SIG-M5 treated with dmso at 0.1 percent for 504 hours (cell line): ENCODE data around the gene LUZP2.
A peak's percentile ranks its signal among the peaks of the same experiment; 100 is the strongest.

Source experiments
- DNase-seq: peaks from one replicate; lab custom pipeline; 2025; ENCODE audit not compliant: unreplicated experiment; lab: John Stamatoyannopoulos, UW

LUZP2 gene

DNA sequence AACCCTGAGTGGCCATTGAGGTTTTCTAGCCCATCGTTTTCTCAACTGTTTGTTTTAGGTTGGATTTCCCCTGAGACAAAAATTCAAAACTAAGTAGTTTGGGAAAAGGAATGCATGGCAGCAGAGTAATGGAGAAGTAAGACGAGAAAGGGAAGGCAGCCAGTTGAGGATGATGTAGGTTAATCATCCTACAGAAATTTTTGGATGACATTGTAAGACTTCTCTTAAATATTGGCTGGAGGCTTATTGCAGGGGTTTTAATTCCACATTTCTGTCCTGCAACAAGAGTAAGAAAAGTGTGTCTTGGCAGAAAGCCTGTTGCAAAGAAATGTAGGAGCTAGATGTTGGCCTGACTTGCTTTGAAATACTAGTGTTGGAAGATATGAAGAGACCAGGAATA, 308.8 kb downstream of the LUZP2 start:
- DNase-seq, result no peak

DNA sequence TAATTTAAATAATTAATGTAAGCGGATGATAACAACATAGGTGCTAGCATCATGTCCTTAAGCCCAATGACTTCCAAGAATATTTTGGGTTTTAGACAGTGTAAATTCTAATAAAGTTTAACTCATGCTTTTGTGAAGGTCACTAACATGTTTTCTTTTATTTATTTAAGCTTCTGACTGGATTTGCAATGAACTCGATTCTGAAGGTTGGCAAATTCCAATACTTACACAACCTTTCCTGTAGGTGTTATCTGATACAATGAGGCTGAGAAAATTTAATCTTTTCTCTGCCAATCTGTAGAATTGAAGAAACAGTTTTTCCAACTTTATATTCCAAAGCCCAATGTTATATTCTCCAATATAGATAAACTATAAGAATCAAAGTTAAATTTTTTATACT, 311.3 kb downstream of the LUZP2 start:
- no peak for DNase-seq

DNA sequence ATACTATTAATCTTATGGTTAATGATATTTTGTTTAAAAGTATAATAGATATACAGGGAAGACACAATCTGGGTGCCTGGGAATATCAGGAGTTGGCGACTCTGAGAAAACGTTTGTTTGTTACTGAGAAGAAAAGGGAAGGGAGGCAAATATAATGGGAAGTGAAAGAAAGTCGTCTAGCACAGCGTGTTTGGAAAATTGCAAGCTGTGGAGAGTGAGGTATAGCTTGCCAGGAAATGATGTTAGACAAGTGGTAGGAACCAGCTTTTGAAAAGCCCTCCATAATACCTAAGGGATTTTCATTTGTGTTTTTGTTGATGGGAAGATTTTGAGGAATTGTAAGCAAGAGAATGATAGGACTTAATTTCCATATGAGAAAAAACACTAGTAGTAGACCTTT, 322.2 kb downstream of the LUZP2 start:
- DNase-seq, result peak; percentile 0

DNA sequence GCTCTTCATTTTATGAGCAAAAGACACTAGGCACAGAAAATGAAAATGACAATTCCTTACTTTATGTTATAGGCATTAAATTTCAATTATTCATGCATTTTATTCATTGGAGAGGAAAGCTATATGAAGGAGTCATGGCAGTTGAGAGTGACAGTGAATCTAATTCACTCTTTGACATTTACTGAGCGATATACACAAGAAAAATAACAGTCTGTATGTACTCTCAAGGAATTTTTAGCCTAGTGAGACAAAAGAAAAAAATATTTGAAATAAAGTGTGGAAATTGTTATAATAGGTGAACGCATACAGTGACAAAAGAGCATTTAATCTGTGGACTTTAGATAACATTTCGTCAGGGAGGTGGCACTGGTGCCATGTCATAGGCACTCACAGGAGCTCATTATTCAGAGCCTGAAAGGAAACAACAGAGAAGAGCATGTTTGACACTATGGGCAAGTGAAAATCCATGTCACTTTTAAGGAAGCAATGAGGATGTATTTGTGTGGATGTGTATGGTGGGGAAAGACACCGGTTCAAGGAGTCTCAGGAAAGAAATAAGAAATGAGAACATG, 323.1 kb downstream of the LUZP2 start:
- DNase-seq, result no peak

DNA sequence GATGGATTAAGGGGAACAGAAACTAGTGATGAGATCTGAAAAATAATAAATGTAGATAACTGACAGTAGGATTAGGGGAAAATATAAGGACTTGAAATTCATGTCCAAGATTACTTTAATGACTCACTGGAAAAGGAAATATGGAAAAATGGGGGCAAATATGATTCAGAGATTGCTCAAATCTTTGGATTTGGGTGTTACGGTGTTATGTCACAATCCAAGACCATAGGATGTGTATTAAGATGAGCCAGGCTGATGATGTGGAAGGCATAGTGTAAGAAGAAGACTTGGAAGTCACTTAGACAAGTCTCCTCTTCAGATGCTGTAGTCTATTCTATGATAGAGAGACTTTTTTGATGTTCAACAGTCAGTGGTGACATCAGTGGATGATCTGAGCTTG, 323.7 kb downstream of the LUZP2 start:
- DNase-seq, result no peak

DNA sequence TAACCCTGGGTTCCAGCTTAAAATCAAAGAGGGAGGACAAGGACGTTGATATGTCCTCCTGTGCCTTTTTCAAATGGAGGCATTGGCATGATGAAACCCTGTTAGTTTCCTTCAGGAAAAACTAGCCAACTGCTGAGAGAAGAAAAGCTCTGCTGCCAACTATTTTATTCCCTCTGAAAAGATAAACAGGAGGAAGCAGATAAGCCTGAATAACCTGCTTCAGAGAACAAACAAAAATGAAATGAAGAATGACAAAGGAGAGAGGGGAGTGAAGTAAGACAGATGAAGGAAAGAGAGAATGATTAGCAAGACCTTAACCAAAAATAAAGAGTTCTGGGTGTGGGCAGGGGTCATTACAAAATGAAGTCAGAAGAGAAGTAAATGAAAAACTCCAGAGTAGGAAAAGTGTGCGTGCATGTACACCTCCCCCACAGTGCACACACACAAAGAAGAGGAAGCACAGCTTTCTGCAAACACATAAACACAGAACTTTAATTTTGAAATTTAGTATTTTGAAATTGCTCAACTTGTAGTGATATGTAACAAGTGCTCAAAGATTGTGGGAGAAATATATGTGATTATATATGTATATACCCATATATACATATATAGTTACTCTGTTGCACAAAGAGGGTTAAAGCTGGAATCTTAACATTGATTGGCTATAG, 332.2 kb downstream of the LUZP2 start:
- DNase-seq, result peak; percentile 4

DNA sequence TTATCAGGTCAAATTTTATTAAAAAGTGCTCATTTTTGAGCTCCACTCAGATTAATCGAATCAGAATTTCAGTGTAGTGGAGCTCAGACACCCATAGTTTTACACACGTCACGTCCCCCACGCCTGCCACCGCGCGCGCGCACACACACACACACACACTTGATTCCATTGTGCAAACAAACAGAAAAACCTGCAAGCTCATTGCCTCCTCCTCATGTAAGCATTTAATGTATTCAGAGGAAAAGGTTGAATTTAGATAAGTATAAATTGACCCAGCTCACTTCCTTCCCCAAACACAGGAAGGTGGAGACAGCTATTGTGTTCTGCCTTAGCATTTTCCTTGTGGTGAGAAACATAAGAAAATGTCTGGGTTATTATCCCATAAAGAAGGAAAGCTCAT, 336.7 kb downstream of the LUZP2 start:
- no peak for DNase-seq

DNA sequence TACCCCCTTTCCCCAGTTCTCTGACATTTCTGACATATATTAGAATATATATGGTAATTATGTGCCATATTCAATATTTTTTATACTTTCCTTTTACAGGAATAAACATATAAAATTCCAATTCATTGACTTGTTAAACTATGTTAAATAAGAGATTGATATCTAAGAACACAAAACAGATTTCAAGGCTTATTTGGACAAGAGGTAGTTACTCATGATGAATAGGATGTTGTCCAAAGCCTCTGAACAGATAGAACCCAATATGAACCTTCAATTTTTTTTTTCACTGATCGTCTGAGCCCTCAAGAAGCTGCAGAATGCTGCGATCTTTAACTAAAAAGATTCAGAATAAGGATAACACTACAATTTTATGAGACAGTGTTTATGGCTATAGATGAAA, 340.3 kb downstream of the LUZP2 start:
- DNase-seq, result no peak

DNA sequence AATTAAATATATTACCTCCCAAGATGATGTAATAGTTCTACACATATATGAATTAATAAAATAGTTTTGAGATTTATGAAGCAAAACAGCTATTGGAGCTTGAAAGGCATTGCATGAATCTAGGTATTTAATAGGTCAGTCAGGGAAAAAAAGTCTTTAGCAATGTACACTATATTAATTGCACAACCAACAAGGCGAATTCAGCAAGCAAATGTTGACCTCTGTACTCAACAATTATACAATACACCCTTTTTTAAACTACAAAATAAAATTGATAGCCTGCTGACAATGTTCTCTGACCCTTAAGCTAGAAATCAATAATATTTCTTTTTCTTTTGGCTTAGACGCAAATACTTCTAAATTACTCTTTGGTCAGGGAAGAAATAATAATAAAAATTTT, 345.5 kb downstream of the LUZP2 start:
- DNase-seq, result no peak

DNA sequence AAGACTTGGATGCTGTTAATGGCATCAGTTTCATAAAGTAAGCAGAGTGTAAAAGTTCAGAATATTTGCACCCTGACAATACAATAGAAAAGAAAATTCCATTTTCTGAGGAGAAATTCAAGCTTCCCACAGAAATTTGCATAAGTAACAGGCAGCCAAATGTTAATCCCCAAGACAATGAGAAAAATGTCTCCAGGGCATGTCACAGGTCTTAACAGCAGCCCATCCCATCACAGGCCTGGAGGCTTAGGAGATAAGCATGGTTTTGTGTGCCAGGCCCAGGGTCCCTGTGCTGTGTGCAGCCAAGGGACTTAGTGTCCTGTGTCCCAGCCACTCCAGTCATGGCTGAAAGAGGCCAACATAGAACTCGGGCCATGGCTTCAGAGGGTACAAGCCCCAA, 347.6 kb downstream of the LUZP2 start:
- no peak for DNase-seq

DNA sequence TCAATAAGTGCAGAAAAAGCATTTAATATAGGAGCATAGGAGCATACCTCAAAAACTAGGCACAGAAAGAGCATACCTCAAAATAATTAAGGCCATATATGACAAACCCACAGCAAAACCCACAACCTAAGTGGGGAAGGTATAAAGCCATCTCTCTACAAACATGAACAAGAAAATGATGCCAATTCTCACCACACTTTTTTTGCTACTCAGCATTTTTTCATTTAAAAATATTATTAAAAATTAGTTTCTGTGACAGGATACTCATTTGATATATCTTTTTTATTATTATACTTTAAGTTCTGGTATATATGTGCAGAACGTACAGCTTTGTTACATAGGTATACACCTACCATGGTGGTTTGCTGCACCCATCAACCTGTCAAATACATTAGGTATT, 352.0 kb downstream of the LUZP2 start:
- DNase-seq, result no peak

DNA sequence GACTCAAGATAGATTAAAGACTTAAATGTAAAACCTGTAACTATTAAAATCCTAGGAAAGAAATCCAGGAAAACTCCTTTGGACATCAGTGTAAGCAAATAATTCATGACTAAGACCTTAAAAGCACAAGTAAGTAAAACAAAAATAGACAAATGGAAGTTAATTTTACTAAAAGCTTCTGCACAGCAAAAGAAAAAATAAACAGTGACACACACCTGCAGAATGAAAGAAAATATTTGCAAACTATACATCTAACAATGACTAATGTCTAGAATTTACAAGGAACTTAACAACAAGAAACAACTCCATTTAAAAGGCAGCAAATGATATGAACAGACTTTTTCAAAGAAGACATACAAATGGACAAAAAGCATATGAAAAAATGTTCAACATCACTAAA, 359.1 kb downstream of the LUZP2 start:
- no peak for DNase-seq

DNA sequence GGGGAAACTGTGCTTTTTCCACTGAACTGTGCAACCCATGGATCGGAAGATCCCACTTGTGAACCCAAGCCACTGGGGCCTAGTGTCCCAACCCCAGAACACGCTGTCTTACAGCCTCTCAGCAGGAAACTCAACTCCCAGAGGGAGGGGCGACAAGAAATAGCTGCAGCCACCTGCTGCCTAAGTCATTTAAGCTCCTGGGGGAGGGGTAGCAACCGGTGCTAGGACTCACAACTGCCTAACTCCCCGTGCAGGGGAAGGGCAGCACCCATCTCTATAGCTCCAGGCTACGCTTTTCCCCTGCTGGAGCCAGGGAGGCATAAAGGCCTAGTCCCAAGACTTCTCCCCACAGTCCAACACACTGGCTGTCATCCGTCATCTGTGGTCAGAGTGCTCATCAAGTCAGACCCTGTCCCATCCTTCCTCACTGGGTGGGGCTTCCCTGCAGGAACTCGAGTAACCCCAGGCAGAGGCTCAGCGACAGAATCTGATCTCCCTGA, 363.0 kb downstream of the LUZP2 start:
- no peak for DNase-seq

DNA sequence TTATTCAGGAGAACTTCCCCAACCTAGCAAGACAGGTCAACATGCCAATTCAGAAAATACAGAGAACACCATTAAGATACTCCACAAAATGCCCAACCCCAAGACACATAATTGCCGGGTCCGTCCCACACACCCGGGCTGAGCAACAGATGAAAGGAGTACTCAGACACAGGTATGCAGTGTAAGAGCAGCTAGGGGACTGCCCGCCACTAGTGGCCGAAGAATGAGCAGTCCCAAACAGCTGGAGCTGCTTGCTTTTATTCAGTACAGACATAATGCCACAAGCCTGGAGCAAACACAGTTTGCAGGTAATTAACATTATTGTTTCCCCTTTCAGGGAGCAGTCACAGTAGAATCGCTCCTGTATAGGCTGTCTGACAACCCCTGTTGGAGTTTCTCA, 364.6 kb downstream of the LUZP2 start:
- no peak for DNase-seq

DNA sequence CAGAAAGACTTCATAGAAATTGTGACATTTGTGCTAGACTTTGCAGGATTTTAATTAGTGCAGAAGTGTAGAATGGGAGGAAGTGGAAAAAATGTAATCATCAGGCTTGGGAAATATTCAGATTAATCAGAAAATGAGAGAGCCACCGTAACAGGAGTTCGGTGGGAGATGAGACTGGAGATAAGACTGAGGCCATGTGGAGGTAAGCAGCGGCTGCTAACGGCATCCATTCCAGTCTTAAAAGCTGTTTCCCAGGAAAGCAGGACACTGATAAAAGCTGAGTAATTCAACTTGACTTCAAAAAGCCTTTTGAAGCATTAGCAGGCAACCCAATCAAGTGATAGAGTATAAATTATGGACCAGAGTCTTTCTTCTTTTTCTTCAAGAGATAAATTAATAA, 369.9 kb downstream of the LUZP2 start:
- DNase-seq, result no peak

DNA sequence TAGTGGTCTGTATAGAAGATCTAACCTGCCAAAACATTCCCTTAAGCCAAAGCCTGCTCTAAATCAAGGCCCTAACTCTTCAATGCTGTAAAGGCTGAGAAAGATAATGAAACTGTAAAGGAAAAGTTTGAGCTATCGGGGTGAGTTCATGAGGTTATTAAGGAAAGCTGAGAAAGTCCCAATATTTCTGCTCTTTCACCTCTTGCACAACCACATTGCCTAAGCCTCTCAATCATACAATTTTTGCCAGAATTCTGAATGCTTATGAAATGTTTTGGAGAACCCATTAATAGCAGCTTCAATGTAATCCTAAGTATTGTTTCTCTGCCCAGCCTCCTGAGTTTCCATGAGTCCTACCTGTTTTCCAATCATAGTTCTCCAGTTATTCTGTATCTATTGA, 373.2 kb downstream of the LUZP2 start:
- DNase-seq, result no peak

DNA sequence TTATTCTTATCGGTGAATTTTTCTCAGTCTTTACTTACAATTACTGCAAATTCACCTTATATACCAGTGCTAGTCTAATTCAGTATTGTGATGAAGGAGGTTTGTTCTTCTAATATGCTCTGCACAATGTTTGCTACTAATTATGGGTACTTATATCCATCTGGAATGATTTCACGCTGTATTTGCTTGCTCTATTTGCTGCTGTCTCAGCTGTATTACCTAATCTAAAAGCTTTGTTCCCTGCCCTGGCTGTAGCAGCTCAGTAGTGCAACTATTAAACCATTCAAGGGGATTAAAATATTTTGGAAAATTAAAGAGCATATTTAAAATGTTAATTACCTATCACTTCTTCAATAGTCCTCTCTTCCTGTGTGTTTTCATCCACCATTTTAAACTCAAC, 375.3 kb downstream of the LUZP2 start:
- no peak for DNase-seq

DNA sequence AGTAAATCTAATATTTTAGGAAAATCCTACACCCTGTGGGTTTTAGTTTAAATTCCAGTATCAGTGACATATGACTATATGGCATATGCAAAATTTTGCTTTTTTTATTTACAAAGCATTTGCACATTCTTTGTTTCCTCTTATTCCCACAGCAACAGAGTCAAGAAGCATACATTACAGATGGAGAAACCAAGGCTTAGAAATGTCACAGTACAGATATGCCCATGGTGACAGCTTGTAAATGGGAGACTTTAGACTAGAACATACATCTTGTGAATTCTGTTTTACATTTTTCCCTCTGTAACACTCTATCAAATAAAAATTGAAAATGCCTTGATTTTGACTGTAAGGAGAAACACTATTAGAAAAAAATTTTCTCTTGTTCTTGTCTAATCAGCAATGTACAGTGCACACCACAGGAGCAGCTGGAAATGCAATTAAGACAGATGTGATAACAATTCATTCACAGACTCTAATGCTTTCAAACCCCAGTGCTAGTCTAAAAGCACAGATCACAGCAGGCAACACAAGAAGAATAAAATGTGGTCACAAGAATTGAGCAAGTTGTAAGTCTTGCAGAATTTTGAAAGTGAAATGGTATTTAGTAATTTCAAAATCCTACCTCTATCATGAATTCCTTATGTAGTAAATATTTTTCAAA, 375.9 kb downstream of the LUZP2 start:
- no peak for DNase-seq

DNA sequence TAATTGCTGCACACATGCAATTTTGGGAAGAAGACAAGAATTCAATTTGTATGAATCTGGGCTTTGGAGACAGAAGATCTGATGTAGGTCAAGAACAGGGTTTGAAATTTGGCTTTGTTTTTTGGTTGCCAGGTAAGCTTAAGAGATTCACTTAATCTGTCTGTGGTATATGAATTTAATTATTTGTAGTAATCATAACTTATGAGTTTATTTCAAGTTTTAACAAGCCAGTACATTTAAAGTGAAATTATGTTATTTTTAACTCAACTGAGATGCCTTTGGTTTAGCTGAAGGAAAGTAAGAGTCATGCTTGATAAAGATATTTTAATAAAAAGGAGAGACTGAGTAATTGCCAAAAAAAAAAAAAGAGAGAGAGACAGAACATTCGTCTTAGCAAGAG, 384.1 kb downstream of the LUZP2 start:
- no peak for DNase-seq

DNA sequence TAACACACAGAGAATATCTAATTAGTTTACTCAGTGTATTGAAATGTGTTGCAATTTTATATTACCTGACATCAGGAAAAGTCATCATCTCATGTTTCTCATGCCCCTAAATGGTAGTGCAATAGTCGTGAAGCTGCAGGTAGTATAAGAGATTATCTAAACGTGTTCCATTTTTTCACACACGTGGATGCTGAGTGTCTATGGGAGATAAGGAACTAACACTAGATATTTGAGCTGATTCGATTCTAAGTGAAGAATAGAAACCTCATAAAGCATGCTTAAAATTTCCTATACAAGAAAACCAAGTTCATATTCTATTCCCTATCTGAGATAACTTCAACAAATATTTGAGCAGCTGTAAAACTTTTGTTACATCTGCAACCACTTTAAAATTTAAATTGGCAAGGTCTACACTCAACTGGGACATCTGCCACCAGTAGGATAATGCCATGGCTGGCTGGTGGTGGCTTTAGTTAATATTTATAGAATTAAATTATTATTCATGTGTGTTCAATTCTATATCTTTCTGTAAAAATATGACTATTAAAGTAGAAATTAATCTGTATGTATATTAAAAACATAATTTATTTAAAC, 388.8 kb downstream of the LUZP2 start:
- no peak for DNase-seq

DNA sequence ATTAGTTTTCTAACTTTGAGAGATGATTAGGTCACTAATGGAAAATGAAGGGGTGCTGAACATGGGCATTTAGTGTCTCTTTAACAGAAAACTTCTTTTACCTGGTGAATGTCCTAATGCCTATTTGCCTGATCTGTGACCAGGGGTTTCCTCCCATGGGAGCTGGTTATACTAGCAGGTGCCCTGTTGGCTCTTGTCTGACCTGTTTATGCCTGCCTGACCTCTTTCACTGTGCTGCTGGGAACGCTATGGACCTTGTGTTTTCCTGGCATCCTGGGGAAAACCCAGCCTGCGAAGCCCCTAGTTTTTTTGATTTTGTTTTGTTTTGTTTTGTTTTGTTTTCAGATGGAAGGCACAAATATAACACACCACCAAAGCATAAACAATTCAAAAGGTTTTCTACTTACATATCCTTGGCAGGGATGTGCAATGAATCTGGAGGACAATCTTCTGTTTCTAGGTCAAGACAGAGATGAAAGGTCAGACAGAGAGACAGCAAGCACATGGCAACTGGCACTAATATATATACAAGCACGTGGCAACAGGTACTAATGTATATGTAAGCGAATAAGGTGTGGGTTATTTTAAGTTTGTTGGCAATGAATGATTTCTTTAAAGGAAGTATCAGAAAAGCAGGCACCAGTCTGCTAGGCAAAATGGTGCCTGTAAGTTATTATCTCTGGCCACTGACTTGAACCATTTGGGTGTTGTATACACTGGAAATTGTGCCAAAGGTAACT, 390.2 kb downstream of the LUZP2 start:
- no peak for DNase-seq

DNA sequence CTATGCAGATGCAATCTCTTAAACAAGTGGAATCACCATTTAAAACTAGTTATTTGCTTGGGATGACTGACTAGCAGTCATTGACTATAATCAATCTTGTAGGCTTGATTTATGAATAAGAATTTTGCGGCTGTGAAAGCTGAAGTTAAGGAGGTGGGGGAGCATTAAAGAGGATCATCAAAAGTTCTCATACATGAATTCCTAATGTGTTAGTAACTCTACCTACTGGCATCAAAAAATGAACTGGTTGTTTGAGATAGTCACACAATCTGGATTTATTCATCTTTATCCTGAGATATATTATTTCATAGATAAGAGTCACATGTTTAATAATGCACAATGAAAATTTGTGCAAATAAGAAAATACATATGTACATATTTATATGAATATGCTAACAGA, 393.6 kb downstream of the LUZP2 start:
- no peak for DNase-seq
